NCI-H2171 (cell line): ENCODE data around the gene FAM50A.
A peak's percentile ranks its signal among the peaks of the same experiment; 100 is the strongest.

ENCODE experiments used
- DNase-seq: peaks from one replicate; lab custom pipeline; 2025; lab: John Stamatoyannopoulos, UW

The FAM50A gene

GRCh38 chrX:154437971-154438893, 5.7 kb upstream of the FAM50A start:
- DNase-seq = no peak

GRCh38 chrX:154439841-154440240, 4.1 kb upstream of the FAM50A start:
- no peak for DNase-seq

GRCh38 chrX:154440623-154441357, 3.2 kb upstream of the FAM50A start:
- no peak for DNase-seq

GRCh38 chrX:154441564-154441963, 2.4 kb upstream of the FAM50A start:
- no peak for DNase-seq

- DNase-seq = no peak
Measured at GRCh38 chrX:154441984-154442707, 1.8 kb upstream of the FAM50A start.

- no peak for DNase-seq
Measured at GRCh38 chrX:154443479-154443910, 446 bp upstream of the FAM50A start.

- no peak for DNase-seq
Measured at GRCh38 chrX:154444755-154445246, 860 bp downstream of the FAM50A start.

GRCh38 chrX:154445776-154446175, 1.8 kb downstream of the FAM50A start:
- DNase-seq = no peak

GRCh38 chrX:154446430-154446829, 2.5 kb downstream of the FAM50A start:
- DNase-seq = no peak

GRCh38 chrX:154448484-154448883, 4.5 kb downstream of the FAM50A start:
- DNase-seq = no peak

- no peak for DNase-seq
Measured at GRCh38 chrX:154449618-154450017, 5.7 kb downstream of the FAM50A start.

- no peak for DNase-seq
Measured at GRCh38 chrX:154450312-154450711, 6.4 kb downstream of the FAM50A start.

GRCh38 chrX:154452823-154453222, 8.9 kb downstream of the FAM50A start:
- DNase-seq = no peak

- peak; percentile 27 for DNase-seq
Measured at GRCh38 chrX:154457491-154458115, 13.7 kb downstream of the FAM50A start.

- DNase-seq = no peak
Measured at GRCh38 chrX:154458116-154458953, 14.4 kb downstream of the FAM50A start, which contains the start of gene PLXNA3. PLXNA3 (plus strand) TSS chrX:154458281; CDS start chrX:154460184, 1,903 bp downstream.

GRCh38 chrX:154458954-154459778, 15.2 kb downstream of the FAM50A start:
- DNase-seq = peak; percentile 64

- peak; percentile 35 for DNase-seq
Measured at GRCh38 chrX:154459832-154460231, 15.9 kb downstream of the FAM50A start.

GRCh38 chrX:154460326-154460725, 16.4 kb downstream of the FAM50A start:
- DNase-seq = peak; percentile 23

- DNase-seq = no peak
Measured at GRCh38 chrX:154462396-154462795, 18.5 kb downstream of the FAM50A start.
